ENCODE measurements around the gene KCNK4.

The KCNK4 gene

DNA sequence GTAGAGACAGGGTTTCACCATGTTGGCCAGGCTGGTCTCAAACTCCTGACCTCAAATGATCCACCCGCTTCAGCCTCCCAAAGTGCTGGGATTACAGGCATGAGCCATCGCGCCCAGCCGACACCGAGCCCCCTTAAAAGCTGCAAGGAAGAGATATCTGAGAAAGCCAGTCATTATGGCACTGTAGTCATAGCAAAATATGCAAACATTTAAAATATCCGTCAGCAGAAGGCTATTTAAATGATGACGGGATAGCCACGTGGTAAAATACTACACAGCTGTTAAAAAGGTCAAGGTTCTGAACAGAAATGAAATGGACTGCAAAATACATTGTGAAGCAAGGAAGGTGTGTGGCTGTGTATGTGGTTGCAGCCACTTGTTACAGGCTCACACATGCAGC is 42.5 kb downstream of the KCNK4 start:
- TF ChIP-seq FOXP2 (optimal IDR thresholded peaks at IDR 0.05; ENCODE audit: borderline replicate concordance, extremely low read depth, extremely low read length, insufficient read depth) (no peak), TAF1 (IDR thresholded peaks at IDR 0.05; ENCODE audit: borderline replicate concordance, insufficient read depth, low read length) (no peak), POLR2AphosphoS5 (IDR thresholded peaks at IDR 0.05; ENCODE audit: low read depth, low read length) (no peak), SIN3A (IDR thresholded peaks at IDR 0.05; ENCODE audit: borderline replicate concordance, insufficient read depth, low read length) (no peak)
- TF ChIP-seq, protein P1, sequence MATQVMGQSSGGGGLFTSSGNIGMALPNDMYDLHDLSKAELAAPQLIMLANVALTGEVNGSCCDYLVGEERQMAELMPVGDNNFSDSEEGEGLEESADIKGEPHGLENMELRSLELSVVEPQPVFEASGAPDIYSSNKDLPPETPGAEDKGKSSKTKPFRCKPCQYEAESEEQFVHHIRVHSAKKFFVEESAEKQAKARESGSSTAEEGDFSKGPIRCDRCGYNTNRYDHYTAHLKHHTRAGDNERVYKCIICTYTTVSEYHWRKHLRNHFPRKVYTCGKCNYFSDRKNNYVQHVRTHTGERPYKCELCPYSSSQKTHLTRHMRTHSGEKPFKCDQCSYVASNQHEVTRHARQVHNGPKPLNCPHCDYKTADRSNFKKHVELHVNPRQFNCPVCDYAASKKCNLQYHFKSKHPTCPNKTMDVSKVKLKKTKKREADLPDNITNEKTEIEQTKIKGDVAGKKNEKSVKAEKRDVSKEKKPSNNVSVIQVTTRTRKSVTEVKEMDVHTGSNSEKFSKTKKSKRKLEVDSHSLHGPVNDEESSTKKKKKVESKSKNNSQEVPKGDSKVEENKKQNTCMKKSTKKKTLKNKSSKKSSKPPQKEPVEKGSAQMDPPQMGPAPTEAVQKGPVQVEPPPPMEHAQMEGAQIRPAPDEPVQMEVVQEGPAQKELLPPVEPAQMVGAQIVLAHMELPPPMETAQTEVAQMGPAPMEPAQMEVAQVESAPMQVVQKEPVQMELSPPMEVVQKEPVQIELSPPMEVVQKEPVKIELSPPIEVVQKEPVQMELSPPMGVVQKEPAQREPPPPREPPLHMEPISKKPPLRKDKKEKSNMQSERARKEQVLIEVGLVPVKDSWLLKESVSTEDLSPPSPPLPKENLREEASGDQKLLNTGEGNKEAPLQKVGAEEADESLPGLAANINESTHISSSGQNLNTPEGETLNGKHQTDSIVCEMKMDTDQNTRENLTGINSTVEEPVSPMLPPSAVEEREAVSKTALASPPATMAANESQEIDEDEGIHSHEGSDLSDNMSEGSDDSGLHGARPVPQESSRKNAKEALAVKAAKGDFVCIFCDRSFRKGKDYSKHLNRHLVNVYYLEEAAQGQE (IDR thresholded peaks at IDR 0.05; ENCODE audit: insufficient read depth in 1 of 2, low read depth in 2 of 2, low read length in 2 of 2) = no peak

DNA sequence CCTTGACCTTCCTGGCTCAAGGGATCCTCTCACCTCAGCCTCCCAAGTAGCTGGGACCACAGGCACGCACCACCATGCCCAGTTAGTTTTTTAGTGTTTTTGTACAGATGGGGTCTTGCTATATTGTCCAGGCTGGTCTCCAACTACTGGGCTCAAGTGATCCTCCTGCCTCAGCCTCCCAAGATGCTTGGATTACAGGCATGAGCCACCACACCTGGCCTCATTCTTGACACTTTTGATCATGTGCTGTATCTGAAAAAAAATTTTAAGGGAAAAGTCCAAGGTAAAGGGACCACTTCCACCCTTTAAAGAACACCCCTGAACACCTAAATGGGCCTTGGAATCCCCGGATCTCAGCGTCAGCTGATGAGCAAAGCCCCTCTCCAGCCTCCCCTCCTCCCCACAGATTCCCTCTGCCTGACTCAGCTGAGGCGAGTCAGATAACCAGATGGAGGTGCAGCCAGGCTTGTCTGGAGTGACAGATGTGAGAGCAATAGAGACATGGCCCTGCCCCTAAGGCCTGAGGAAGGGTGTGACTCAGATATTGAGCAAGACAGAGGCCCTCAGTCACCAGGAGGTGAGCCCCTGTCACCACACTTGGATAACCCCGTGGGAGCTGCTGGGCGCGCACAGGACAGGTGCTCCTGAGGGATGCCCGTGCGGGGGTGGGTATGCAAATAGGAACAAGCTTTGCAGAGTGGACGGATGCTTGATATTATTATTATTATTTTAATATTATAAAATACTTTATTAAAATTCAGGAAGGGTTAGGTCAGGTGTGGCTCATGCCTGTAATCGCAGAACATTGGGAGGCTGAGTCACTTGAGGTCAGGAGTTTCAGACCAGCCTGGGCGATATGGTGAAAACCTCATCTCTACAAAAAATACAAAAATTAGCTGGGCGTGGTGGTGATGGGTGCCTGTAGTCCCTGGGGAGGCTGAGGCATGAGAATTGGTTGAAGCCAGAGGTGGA is 43.9 kb downstream of the KCNK4 start:
- TF ChIP-seq SIN3A (IDR thresholded peaks at IDR 0.05; ENCODE audit: borderline replicate concordance, insufficient read depth, low read length) = no peak
- no peak for TF ChIP-seq FOXP2 (optimal IDR thresholded peaks at IDR 0.05; ENCODE audit: borderline replicate concordance, extremely low read depth, extremely low read length, insufficient read depth)
- TF ChIP-seq POLR2AphosphoS5 (IDR thresholded peaks at IDR 0.05; ENCODE audit: low read depth, low read length) = no peak
- TF ChIP-seq, protein P1 (IDR thresholded peaks at IDR 0.05; ENCODE audit: insufficient read depth in 1 of 2, low read depth in 2 of 2, low read length in 2 of 2) = no peak

DNA sequence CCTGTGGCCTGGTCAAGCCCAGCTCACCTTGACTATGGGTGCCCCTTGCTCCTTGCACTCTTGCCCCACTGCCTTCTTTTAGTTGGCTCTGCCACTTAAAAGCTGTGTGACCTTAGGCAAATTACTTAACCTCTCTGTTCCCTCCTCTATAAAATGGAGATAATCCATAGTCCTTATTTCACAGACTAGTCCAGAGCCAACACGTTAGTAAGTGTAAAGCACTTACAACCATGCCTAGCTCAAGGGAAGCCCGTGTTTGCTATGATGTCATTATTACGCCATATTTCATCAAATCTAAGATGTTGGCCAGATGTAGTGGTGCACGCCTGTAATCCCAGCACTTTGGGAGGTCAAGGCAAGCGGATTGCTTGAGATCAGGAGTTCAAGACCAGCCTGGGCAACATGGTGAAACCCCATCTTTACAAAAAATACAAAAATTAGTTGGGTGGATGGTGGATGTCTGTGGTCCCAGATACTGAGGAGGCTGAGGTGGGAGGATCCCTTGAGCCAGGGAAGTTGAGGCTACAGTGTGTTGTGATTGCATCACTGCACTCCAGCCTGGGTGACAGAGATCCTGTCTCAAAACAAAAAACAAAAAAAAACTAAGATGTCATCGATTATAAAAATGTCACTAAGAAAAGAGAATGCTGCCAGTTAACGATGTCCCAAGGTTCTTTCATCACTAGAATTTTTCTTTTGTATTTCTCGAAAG is 46.6 kb downstream of the KCNK4 start:
- TF ChIP-seq, protein P1 (IDR thresholded peaks at IDR 0.05; ENCODE audit: insufficient read depth in 1 of 2, low read depth in 2 of 2, low read length in 2 of 2) = no peak
- no peak for TF ChIP-seq POLR2AphosphoS5 (IDR thresholded peaks at IDR 0.05; ENCODE audit: low read depth, low read length)
- no peak for TF ChIP-seq TAF1 (IDR thresholded peaks at IDR 0.05; ENCODE audit: borderline replicate concordance, insufficient read depth, low read length)
- TF ChIP-seq SIN3A (IDR thresholded peaks at IDR 0.05; ENCODE audit: borderline replicate concordance, insufficient read depth, low read length) = no peak
- TF ChIP-seq FOXP2 (optimal IDR thresholded peaks at IDR 0.05; ENCODE audit: borderline replicate concordance, extremely low read depth, extremely low read length, insufficient read depth) = no peak

DNA sequence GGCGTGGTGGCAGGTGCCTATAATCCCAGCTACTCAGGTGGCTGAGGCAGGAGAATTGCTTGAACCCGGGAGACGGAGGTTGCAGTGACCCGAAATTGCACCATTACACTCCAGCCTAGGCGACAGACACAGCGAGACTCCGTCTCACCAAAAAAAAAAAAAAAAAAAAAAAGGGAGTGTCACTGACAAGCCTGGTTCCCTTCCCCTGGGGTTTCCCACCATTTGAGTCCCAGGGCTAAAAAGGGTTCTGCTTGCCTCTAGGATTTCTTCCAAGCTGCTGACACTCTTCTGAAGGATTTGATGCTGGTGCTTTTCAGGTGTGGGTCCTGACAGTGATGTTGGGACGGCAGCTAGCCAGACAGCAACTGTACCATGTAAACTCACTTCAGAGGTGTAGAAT is 47.6 kb downstream of the KCNK4 start:
- TF ChIP-seq SIN3A (IDR thresholded peaks at IDR 0.05; ENCODE audit: borderline replicate concordance, insufficient read depth, low read length) (no peak), TAF1 (IDR thresholded peaks at IDR 0.05; ENCODE audit: borderline replicate concordance, insufficient read depth, low read length) (no peak), FOXP2 (optimal IDR thresholded peaks at IDR 0.05; ENCODE audit: borderline replicate concordance, extremely low read depth, extremely low read length, insufficient read depth) (no peak)

DNA sequence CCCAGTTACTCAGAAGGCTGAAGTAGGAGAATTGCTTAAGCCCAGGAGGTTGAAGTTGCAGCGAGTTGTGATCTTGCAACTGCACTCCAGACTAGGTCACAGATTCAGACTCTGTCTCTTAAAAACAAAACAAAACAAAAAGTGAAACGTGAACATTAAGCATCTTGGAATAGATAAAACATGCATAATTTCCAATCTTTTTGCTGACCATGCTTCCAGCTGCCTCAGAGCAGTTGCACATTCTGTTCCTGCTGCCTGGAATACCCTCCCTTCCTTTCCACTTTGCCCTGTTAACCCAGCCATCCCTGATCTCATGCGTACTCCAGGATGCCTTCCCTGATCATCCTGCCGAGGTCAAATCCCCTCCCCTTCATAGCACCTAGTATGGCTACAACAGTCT is 48.2 kb downstream of the KCNK4 start:
- no peak for TF ChIP-seq FOXP2 (optimal IDR thresholded peaks at IDR 0.05; ENCODE audit: borderline replicate concordance, extremely low read depth, extremely low read length, insufficient read depth)
- TF ChIP-seq SIN3A (IDR thresholded peaks at IDR 0.05; ENCODE audit: borderline replicate concordance, insufficient read depth, low read length) = no peak
- TF ChIP-seq POLR2AphosphoS5 (IDR thresholded peaks at IDR 0.05; ENCODE audit: low read depth, low read length) = no peak
- TF ChIP-seq, protein P1 (IDR thresholded peaks at IDR 0.05; ENCODE audit: insufficient read depth in 1 of 2, low read depth in 2 of 2, low read length in 2 of 2) = no peak
- no peak for TF ChIP-seq TAF1 (IDR thresholded peaks at IDR 0.05; ENCODE audit: borderline replicate concordance, insufficient read depth, low read length)

All from PFSK-1 (cell line).